Panc1 (cell line): ENCODE results near the gene LMTK2. TPM values are rescaled to one million over a fixed set of nuclear protein-coding genes. Genes with fewer than 3 reads are reported as not detected.

Experiments
- ATAC-seq: fragments of 200-7000 bp; cut with Tn5 transposase; 2 replicates; pipeline ENCODE4 v1.9.1; 2020; ENCODE audit warnings: mild to moderate bottlenecking, moderate library complexity
- BruUV-seq: library from RNA; stranded (reverse); fragments of 400-500 nt; replicated peaks from 2 replicates; lab custom pipeline; 2021; lab: Mats Ljungman, UMichigan
- CTCF ChIA-PET: fragments of 300-600 bp; sonication (Branson Sonifier 250); formaldehyde crosslinking; loops from one replicate; lab custom pipeline; 2022; ENCODE audit warnings: antibody characterized with exemption; lab: Charles Lee
- POLR2A ChIA-PET: fragments of 300-600 bp; sonication (Branson Sonifier 250); formaldehyde crosslinking; loops from one replicate; lab custom pipeline; 2022; ENCODE audit warnings: antibody characterized with exemption; lab: Charles Lee
- DNase-seq: peaks from one replicate; pipeline ENCODE4 v3.0.0-alpha.2; 2010; ENCODE audit warnings: low read depth, low spot score
- H3K27ac ChIP-seq: 2 replicates; pipeline ENCODE4 v1.5.1; 2011; ENCODE audit warnings: mild to moderate bottlenecking, low read length, inconsistent platforms
- H3K27me3 ChIP-seq: fragments of 200-500 bp; sonication (Bioruptor generic); 2 replicates; pipeline ENCODE4 v1.6.0; 2014; ENCODE audit warnings: low read length, inconsistent platforms; ENCODE audit not compliant: control insufficient read depth, insufficient read depth
- H3K36me3 ChIP-seq: fragments of 200-500 bp; sonication (Bioruptor generic); 2 replicates; pipeline ENCODE4 v1.5.1; 2014; ENCODE audit warnings: inconsistent platforms, mild to moderate bottlenecking, low read length, moderate library complexity; ENCODE audit not compliant: control insufficient read depth, insufficient read depth
- H3K4me1 ChIP-seq: 2 replicates; pipeline ENCODE4 v1.5.1; 2011; ENCODE audit warnings: inconsistent platforms, mild to moderate bottlenecking, low read length, moderate library complexity; ENCODE audit not compliant: control insufficient read depth, insufficient read depth
- H3K4me3 ChIP-seq, 2 experiments: 2 replicates each; pipeline ENCODE4 v1.5.1; 2011 to 2012; ENCODE audit warnings: low read depth in 2 of 2, low read length in 2 of 2, mild to moderate bottlenecking in 2 of 2, inconsistent platforms in 1 of 2, moderate library complexity in 1 of 2
- H3K9me3 ChIP-seq: fragments of 200-500 bp; sonication (Bioruptor generic); 2 replicates; pipeline ENCODE4 v1.5.1; 2014; ENCODE audit warnings: low read depth, mild to moderate bottlenecking, inconsistent platforms, low read length, moderate library complexity; ENCODE audit not compliant: control insufficient read depth, insufficient read depth
- POLR2AphosphoS5 ChIP-seq: IDR thresholded peaks from 2 replicates; pipeline ENCODE4 v1.6.1; 2012; ENCODE audit warnings: mild to moderate bottlenecking, low read depth, low read length, moderate library complexity
- SIN3A ChIP-seq: IDR thresholded peaks from 2 replicates; pipeline ENCODE4 v1.6.1; 2012; ENCODE audit warnings: low read depth, mild to moderate bottlenecking, low read length, moderate library complexity, borderline replicate concordance; ENCODE audit not compliant: insufficient read depth
- TCF7L2 ChIP-seq: IDR thresholded peaks from 2 replicates; pipeline ENCODE4 v1.6.1; 2011; ENCODE audit warnings: mild to moderate bottlenecking, low read depth, low read length, inconsistent platforms
- in situ Hi-C: cut with HindIII; loops from 2 replicates; pipeline ENCODE4 v1.10.0; 2016; ENCODE audit warnings: low sequenced_read_pairs, low pct_unique_long_range_greater_than_20kb
- intact Hi-C: fragments of 100-400 bp; cut with micrococcal nuclease; formaldehyde crosslinking; loops from one replicate; pipeline ENCODE4 v1.10.0; 2022; ENCODE audit not compliant: unreplicated experiment
- total RNA-seq: library from RNA; stranded (reverse); gene quantifications from one replicate; pipeline ENCODE4 v1.2.1, GENCODE V29; 2021; ENCODE audit not compliant: unreplicated experiment
- TF ChIP-seq, protein P1 (sequence below), 2 experiments: IDR thresholded peaks; 2 replicates each; pipeline ENCODE4 v1.6.1; 2011 to 2012; ENCODE audit warnings: low read depth in 2 of 2, control low read depth in 1 of 2, low read length in 1 of 2, mild to moderate bottlenecking in 1 of 2, moderate library complexity in 1 of 2; ENCODE audit not compliant: insufficient read depth in 1 of 2
- TF ChIP-seq, protein P2 (sequence below): fragments of 450-650 bp; IDR thresholded peaks from 2 replicates; pipeline ENCODE4 v1.5.1; 2017; ENCODE audit warnings: mild to moderate bottlenecking

The LMTK2 gene
- total RNA-seq, 1 experiment from 2014 or later = 25.4 TPM

DNA sequence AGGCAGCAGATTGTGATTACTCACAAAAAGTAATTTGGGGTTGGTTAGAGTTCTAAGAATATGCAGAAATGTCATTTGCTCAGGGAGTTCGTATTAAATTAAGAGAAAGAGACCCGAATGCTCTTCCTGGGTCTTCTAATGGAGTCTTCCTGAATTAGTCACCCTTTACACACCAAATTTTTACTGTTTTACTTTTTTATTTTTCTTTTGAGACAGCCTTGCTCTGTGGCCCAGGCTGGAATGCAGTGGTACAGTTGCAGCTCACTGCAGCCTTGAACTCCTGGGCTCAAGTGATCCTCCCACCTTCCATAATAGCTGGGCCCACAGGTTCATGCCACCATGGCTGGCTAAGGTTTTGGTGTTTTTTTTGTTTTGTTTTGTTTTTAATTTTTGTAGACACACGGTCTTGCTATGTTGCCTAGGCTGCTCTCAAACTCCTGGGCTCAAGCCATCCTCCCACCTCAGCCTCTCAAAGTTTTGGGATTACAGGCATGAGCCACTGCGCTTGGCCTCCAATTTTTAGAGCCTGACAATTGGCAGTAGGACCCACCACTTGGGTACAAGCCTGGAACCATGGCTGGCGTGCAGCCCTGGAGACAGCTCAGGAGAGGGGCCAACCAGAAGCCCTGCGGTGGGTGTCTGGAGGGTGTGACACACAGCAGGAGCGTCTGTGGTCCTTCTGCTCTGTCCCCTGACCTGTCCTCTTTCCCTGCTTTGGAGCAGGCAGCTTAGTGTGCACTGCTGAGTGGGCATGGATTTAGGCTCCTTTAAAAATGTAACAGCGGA, 88.2 kb downstream of the LMTK2 start:
- no peaks in the 10 kb centered on the region for H3K4me1 ChIP-seq
- no peaks in the 10 kb centered on the region for H3K27me3 ChIP-seq
- peaks cover 3% of the 10 kb centered on the region; the same call in 1 of the 2 replicates for H3K36me3 ChIP-seq
- BruUV-seq = no TSS peak
- TF ChIP-seq POLR2AphosphoS5 (no peak), SIN3A (no peak), TCF7L2 (no peak)
- TF ChIP-seq, protein P1, sequence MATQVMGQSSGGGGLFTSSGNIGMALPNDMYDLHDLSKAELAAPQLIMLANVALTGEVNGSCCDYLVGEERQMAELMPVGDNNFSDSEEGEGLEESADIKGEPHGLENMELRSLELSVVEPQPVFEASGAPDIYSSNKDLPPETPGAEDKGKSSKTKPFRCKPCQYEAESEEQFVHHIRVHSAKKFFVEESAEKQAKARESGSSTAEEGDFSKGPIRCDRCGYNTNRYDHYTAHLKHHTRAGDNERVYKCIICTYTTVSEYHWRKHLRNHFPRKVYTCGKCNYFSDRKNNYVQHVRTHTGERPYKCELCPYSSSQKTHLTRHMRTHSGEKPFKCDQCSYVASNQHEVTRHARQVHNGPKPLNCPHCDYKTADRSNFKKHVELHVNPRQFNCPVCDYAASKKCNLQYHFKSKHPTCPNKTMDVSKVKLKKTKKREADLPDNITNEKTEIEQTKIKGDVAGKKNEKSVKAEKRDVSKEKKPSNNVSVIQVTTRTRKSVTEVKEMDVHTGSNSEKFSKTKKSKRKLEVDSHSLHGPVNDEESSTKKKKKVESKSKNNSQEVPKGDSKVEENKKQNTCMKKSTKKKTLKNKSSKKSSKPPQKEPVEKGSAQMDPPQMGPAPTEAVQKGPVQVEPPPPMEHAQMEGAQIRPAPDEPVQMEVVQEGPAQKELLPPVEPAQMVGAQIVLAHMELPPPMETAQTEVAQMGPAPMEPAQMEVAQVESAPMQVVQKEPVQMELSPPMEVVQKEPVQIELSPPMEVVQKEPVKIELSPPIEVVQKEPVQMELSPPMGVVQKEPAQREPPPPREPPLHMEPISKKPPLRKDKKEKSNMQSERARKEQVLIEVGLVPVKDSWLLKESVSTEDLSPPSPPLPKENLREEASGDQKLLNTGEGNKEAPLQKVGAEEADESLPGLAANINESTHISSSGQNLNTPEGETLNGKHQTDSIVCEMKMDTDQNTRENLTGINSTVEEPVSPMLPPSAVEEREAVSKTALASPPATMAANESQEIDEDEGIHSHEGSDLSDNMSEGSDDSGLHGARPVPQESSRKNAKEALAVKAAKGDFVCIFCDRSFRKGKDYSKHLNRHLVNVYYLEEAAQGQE (IDR thresholded peaks at IDR 0.05; ENCODE audit: insufficient read depth in 1 of 2, low read depth in 2 of 2, low read length in 1 of 2) = no peak
- TF ChIP-seq, protein P2, sequence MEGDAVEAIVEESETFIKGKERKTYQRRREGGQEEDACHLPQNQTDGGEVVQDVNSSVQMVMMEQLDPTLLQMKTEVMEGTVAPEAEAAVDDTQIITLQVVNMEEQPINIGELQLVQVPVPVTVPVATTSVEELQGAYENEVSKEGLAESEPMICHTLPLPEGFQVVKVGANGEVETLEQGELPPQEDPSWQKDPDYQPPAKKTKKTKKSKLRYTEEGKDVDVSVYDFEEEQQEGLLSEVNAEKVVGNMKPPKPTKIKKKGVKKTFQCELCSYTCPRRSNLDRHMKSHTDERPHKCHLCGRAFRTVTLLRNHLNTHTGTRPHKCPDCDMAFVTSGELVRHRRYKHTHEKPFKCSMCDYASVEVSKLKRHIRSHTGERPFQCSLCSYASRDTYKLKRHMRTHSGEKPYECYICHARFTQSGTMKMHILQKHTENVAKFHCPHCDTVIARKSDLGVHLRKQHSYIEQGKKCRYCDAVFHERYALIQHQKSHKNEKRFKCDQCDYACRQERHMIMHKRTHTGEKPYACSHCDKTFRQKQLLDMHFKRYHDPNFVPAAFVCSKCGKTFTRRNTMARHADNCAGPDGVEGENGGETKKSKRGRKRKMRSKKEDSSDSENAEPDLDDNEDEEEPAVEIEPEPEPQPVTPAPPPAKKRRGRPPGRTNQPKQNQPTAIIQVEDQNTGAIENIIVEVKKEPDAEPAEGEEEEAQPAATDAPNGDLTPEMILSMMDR = no peak
- in situ Hi-C loops = no loop called here
- ChIA-PET CTCF (no interaction called here), POLR2A (no interaction called here)
- H3K27ac ChIP-seq = no peak overlapping the region
- no peaks in the 10 kb centered on the region for H3K9me3 ChIP-seq
- intact Hi-C loops = no loop called here
- no peak for ATAC-seq
- DNase-seq = no peak
- H3K4me3 ChIP-seq = no peak overlapping the region

GRCh38 chr7:98196706-98197605, 90.3 kb downstream of the LMTK2 start:
- ChIA-PET CTCF (no interaction called here), POLR2A (no interaction called here)
- H3K36me3 ChIP-seq = peaks cover 3% of the 10 kb centered on the region; the same call in 1 of the 2 replicates
- intact Hi-C loops = no loop called here
- H3K9me3 ChIP-seq = no peaks in the 10 kb centered on the region
- in situ Hi-C loops = no loop called here
- TF ChIP-seq, protein P2 = no peak
- no peak overlapping the region for H3K27ac ChIP-seq
- DNase-seq (no peak), ATAC-seq (peak; percentile 36; the same call in 1 of the 2 replicates)
- BruUV-seq = no TSS peak
- H3K4me3 ChIP-seq = no peak overlapping the region
- H3K4me1 ChIP-seq = no peaks in the 10 kb centered on the region
- H3K27me3 ChIP-seq = no peaks in the 10 kb centered on the region
